SK-N-MC (cell line): ENCODE measurements around the gene NCKAP5.

Experiments
- DNase-seq: peaks from one replicate; pipeline ENCODE4 v3.0.0-alpha.2; 2011; ENCODE audit warnings: low read depth, low spot score
- H3K27ac ChIP-seq: fragments of 200-600 bp; sonication (generic); 2 replicates; pipeline ENCODE4 v1.5.1; 2016; ENCODE audit warnings: mixed run types
- H3K36me3 ChIP-seq: fragments of 200-600 bp; sonication (generic); 2 replicates; pipeline ENCODE4 v1.6.1; 2017; ENCODE audit warnings: antibody characterized with exemption, low read length, mixed read lengths; ENCODE audit not compliant: insufficient read depth
- H3K4me3 ChIP-seq: fragments of 200-600 bp; sonication (generic); 2 replicates; pipeline ENCODE4 v1.5.1; 2016
- H3K9ac ChIP-seq: fragments of 200-600 bp; sonication (generic); 2 replicates; pipeline ENCODE4 v1.8.0; 2017; ENCODE audit warnings: mixed run types, mixed read lengths; ENCODE audit not compliant: insufficient read length
- H3K9me3 ChIP-seq: fragments of 200-600 bp; sonication (generic); 2 replicates; pipeline ENCODE4 v1.6.1; 2017; ENCODE audit warnings: low read depth, mild to moderate bottlenecking, antibody characterized with exemption, low read length, moderate library complexity, mixed read lengths
- EZH2 ChIP-seq: fragments of 200-600 bp; sonication (generic); IDR thresholded peaks from one replicate; pipeline ENCODE4 v1.6.1; 2017; ENCODE audit warnings: antibody characterized with exemption
- FOXP2 ChIP-seq: optimal IDR thresholded peaks from 2 replicates; pipeline ENCODE3; 2011; ENCODE audit warnings: mild to moderate bottlenecking, moderate library complexity; ENCODE audit not compliant: insufficient read depth; ENCODE audit errors: extremely low read length, control extremely low read depth
- POLR2AphosphoS5 ChIP-seq: IDR thresholded peaks from 2 replicates; pipeline ENCODE4 v1.6.1; 2012; ENCODE audit warnings: mild to moderate bottlenecking, low read depth, low read length, borderline replicate concordance

Gene NCKAP5

DNA sequence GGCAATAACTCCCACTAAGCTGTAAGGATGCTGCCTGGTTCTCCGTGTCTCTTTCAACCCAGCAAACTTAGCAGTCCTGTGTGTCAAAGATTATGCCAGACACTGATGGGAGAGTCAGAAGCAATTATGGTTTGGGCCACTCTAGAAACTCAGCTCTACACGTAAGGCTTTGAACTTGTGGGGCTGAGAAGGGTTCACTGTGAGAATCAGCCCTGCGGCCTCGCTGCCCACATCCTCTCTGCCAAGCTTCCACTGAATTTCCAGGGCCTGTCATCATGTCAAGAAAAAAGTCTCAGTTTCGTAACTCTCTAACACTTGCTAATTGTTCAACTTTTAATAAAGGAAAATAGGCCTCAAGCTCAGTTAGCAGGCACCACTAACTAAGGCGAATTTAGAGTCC lies 589.4 kb downstream of the NCKAP5 start:
- Histone ChIP-seq H3K9me3 (no peaks in the 10 kb centered on the region), H3K27ac (no peak overlapping the region), H3K9ac (no peak overlapping the region), H3K4me3 (no peak overlapping the region), H3K36me3 (no peaks in the 10 kb centered on the region)
- no peak for DNase-seq
- TF ChIP-seq EZH2, result no peak
- TF ChIP-seq FOXP2, result no peak
- no peak for TF ChIP-seq POLR2AphosphoS5

DNA sequence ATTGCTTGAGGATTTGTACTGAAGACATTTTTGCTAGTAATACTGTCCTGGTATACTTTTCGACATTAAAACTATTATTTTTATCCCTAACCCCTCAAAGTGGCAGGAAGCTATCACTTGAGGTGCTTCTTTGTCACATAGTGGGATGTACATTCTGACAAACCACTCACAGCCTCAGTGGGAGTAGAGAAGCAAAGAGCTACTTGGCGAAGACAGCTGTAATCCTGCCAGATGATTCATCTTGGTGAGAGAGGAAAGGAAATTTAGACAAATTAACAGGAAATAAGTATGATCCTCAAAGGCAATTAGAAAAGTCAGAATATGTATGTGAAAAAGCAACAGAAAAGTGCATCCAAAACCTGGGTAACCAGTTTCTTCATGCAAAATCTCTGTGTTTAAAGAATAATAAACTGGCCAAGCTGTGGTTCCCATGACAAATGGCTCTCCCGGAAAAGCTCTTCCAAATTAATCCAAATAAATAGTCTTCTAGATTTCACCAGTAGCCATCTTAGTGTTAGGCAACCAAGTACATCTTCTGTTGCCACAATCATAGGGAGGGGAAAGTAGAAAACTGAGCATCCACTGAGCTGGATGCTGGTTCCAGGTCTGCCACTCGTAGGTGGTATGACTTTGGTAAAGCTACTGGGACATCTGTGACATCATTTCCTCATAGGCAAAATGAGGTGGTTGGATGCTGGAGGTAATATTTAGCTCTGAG lies 590.3 kb downstream of the NCKAP5 start:
- TF ChIP-seq EZH2 (no peak), POLR2AphosphoS5 (no peak), FOXP2 (no peak)
- Histone ChIP-seq H3K9me3 (no peaks in the 10 kb centered on the region), H3K4me3 (no peak overlapping the region), H3K27ac (peak overlapping the region; percentile 35; the same call in 1 of the 2 replicates), H3K36me3 (no peaks in the 10 kb centered on the region), H3K9ac (no peak overlapping the region)
- peak; percentile 37 for DNase-seq

DNA sequence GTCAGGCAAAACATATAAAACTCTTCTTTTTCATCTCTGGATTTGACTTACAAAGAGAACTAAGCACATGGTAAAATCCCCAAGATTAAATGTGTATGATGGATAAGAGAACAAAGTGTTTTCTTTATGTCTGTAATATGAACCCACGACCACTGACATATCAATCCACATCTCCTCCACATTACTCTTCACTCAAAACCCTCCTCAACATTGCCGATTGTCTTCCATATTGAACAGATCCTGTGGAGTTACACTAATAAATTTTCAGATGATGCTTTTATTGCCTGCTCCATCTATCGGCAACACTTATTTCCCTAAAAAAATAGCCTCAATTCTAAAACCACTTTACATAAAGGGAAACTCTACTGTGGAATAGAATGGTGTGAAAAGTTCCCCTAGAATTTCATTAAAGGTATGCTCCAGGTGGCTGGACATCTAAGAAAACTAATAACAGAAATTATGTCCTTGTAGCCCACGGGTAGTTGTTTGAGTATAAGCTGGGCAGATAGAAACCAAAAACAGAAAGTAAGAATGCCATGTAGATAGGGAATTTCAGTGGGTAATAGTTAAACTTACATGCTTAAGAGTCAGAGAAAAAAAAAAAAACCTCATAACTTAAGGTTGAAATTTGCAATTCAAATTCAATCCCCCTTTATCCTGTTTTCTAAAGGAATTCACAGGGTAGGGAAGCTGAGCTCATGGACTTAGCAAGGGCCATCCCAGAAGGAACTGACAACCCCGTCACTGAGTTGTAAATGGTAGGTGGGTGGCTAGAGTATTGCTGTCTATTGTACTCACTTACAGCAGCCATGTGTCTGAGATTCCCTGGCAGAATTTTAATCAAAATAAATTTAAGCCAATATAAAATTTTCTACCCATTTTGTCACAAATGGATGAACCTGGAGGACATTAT lies 592.8 kb downstream of the NCKAP5 start:
- Histone ChIP-seq H3K9me3 (no peaks in the 10 kb centered on the region), H3K36me3 (no peaks in the 10 kb centered on the region), H3K9ac (no peak overlapping the region), H3K4me3 (no peak overlapping the region), H3K27ac (no peak overlapping the region)
- TF ChIP-seq POLR2AphosphoS5 (no peak), EZH2 (no peak), FOXP2 (no peak)
- DNase-seq, result no peak

DNA sequence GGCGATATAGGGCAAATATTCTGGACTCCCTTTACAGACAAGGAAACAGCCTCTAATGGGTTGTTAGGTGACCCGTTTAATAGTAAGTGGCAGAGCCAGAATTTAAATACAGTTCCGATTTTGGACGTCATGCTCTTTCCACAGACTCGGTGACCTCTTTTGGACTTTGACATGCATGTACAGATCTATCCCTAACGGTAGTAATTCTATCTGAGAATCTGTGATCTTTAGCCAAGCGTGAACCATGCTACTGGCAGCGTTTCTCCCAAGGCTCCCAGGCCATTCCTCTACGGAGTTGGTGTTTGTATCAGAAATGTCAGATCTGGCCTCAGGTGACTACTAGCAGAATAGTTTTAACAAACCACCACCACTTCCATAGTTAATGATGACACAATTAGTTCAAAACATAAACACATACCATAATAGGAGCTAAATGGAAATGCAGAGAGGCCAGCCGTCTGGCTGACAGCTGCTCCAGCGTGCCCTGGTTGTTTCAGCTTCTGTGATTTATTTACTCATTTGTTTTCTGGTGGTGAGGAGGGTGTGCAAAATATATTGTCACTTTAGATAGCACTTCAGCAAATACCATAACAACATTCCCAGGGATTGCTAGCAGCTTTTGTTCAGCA lies 593.7 kb downstream of the NCKAP5 start:
- Histone ChIP-seq H3K9ac (no peak overlapping the region), H3K27ac (no peak overlapping the region), H3K36me3 (no peaks in the 10 kb centered on the region), H3K4me3 (no peak overlapping the region), H3K9me3 (no peaks in the 10 kb centered on the region)
- no peak for TF ChIP-seq FOXP2
- TF ChIP-seq POLR2AphosphoS5, result no peak
- TF ChIP-seq EZH2, result no peak
- DNase-seq, result no peak

DNA sequence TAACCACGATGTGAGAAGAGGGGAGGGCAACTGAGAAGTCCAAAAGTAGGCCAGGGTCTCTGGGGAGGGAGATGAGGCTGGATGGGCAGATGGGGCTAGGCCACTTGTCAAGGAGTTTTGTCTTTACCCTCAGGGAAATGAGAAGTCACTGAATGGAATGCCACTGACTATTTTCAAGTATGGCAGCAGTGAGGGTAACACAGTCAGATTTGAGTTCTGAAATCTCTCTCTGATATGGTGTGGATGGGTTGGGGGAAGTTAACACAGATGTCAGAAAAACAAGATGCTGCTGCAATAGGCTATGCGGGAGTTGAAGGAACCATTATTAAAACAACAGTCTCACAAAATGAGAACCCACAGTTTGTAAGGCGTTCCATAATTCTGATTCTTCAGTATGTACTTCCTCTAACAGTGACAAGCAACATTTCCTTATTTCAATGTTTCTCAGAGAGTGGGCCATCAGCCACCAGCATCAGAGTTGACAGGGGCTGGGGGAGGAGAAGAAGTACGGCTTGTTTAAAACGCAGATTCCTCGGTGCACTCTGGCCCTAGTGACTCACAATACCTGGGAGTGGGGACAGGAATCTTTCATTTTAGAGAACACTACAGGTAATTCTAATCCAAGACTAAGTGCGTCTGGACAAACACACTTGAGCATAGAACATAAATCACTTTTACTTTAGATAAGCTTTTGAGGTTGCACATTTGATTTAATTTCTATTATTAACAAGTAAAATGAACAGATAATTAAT lies 596.8 kb downstream of the NCKAP5 start:
- Histone ChIP-seq H3K36me3 (no peaks in the 10 kb centered on the region), H3K27ac (no peak overlapping the region), H3K9ac (no peak overlapping the region), H3K9me3 (no peaks in the 10 kb centered on the region), H3K4me3 (no peak overlapping the region)
- DNase-seq, result no peak
- TF ChIP-seq EZH2 (no peak), FOXP2 (no peak), POLR2AphosphoS5 (no peak)

DNA sequence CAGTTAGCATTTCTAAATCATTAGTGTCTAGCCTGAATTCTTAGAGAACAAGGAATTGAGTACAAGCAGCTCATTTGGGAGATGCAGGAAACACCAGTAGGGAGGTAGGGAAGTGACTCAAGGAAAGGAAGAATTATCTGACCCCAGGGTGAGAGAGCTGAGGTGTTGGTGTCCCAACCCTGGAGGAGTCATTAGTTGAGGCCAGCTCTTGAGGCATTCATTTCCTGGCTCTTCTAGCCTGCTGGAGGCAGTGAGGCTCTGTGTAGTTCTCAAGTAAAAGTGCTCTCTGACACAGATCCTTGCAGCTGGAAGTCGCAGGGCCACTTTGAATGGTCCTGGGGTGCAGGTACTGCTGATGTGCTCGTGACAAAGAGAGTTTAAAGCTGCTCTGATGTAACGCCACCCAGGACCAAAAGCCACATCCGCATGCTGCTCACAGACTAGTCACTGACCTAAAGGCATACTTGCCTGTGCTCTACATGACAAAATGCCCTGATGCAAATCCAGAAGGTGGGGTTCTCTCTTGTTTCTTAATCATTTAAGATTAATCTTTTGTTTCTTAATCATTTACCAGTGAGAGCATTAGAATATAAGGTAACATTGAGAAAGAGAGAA lies 598.8 kb downstream of the NCKAP5 start:
- TF ChIP-seq FOXP2, result no peak
- TF ChIP-seq POLR2AphosphoS5, result no peak
- TF ChIP-seq EZH2, result no peak
- H3K9ac ChIP-seq, result no peak overlapping the region
- no peak for DNase-seq

DNA sequence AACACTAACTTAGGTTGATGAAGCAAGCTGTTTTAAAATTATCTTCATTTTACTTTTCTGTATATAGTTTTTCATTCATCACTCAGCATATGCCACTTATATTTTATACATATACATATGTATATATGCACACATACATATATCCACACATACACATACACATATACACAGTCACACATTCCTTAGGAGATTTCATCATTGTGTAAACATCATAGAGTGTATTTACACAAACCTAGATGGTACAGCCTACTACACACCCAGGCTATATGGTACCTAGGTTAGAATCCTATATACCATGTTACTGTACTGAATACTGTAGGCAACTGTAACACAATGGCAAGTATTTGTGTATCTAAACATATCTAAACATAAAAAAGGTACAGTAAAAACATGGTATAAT lies 602.8 kb downstream of the NCKAP5 start:
- Histone ChIP-seq H3K4me3 (no peak overlapping the region), H3K27ac (no peak overlapping the region), H3K9me3 (no peaks in the 10 kb centered on the region), H3K9ac (no peak overlapping the region), H3K36me3 (no peaks in the 10 kb centered on the region)
- TF ChIP-seq EZH2, result no peak
- TF ChIP-seq FOXP2, result no peak
- no peak for TF ChIP-seq POLR2AphosphoS5
- DNase-seq, result no peak

More for the DNA sequence above, 598.8 kb downstream of the NCKAP5 start:
- H3K9me3 ChIP-seq, result no peaks in the 10 kb centered on the region
- H3K27ac ChIP-seq, result no peak overlapping the region
- H3K36me3 ChIP-seq, result no peaks in the 10 kb centered on the region
- no peak overlapping the region for H3K4me3 ChIP-seq

DNA sequence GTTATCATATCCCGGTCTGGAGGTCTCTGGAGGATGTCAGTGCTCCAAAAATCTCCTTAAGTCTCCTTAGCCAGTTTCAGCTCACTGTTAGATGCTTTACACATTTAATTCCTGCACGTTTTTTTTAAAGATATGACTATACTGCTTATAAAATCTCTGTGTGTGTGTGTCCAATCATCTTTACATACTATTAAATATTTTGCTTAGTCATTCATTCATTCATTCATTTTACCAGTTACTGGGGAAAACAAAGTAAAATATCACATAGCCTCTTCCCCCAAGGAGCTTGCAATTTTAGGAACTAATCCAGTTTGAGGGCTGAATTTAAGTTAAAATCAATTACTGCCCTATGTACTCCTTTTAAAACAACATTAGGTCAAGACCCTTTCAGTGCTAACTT lies 605.1 kb downstream of the NCKAP5 start:
- DNase-seq, result no peak
- Histone ChIP-seq H3K4me3 (peak overlapping the region; percentile 42; the same call in 1 of the 2 replicates), H3K27ac (peak overlapping the region; percentile 77), H3K36me3 (no peaks in the 10 kb centered on the region), H3K9me3 (no peaks in the 10 kb centered on the region), H3K9ac (peak overlapping the region; percentile 30)
- TF ChIP-seq POLR2AphosphoS5 (no peak), EZH2 (no peak), FOXP2 (no peak)
